ENCODE results near the gene GPNMB.

GPNMB gene

DNA sequence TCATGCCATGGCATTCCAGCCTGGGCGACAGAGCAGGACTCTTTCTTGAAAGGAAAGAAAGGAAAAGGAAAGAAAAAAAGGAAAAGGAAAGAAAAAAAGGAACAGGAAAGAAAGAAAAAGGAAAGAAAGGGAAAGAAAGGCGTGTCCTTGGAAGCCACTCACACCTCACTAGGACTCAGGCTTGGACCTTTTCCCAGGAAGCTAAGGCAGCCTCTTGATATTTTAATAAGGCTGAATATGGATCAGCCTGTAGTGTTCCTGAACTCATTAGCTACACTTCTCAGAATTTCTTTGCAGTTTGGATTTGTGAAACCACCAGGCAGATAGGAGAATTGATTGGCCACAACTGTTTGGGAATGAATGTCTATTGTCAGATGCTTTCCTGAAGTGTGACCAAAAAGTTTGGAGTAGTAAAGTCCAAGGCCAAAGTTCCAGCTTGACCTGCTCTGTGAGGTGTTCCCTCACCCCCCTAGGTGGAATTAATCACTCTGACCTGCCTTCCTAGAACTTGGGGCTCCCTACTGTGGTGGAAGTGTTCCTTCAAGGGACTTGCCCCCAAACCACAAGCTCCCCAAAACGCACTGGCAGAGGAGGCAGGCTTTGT is 45.5 kb downstream of the GPNMB start:
- TF ChIP-seq ZFX (IDR thresholded peaks at IDR 0.05) = no peak
- TF ChIP-seq, protein P1, sequence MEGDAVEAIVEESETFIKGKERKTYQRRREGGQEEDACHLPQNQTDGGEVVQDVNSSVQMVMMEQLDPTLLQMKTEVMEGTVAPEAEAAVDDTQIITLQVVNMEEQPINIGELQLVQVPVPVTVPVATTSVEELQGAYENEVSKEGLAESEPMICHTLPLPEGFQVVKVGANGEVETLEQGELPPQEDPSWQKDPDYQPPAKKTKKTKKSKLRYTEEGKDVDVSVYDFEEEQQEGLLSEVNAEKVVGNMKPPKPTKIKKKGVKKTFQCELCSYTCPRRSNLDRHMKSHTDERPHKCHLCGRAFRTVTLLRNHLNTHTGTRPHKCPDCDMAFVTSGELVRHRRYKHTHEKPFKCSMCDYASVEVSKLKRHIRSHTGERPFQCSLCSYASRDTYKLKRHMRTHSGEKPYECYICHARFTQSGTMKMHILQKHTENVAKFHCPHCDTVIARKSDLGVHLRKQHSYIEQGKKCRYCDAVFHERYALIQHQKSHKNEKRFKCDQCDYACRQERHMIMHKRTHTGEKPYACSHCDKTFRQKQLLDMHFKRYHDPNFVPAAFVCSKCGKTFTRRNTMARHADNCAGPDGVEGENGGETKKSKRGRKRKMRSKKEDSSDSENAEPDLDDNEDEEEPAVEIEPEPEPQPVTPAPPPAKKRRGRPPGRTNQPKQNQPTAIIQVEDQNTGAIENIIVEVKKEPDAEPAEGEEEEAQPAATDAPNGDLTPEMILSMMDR (conservative IDR thresholded peaks at IDR 0.05) = no peak
- H3K27ac ChIP-seq = no peak overlapping the region

DNA sequence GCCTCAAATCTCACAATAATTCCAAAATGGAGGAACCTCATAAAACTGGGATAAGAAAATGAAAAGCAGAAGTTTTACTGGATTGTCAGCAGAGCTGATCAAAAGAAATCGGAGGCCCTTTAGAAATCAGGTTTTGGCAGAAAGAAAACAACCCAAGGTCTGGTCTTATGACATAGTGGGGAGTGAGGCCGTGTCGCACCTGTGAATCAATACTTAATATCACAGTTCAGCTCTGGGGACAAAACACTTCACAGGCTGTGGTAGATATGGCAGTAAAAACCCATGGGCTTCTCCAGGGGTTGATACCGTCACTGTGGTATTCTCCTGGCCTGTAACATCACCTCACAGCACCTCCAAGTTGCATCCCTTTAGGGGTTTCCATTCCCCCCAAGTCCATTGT is 46.0 kb downstream of the GPNMB start:
- TF ChIP-seq ZFX (IDR thresholded peaks at IDR 0.05) = no peak
- TF ChIP-seq, protein P1 (conservative IDR thresholded peaks at IDR 0.05) = no peak
- no peak overlapping the region for H3K27ac ChIP-seq

DNA sequence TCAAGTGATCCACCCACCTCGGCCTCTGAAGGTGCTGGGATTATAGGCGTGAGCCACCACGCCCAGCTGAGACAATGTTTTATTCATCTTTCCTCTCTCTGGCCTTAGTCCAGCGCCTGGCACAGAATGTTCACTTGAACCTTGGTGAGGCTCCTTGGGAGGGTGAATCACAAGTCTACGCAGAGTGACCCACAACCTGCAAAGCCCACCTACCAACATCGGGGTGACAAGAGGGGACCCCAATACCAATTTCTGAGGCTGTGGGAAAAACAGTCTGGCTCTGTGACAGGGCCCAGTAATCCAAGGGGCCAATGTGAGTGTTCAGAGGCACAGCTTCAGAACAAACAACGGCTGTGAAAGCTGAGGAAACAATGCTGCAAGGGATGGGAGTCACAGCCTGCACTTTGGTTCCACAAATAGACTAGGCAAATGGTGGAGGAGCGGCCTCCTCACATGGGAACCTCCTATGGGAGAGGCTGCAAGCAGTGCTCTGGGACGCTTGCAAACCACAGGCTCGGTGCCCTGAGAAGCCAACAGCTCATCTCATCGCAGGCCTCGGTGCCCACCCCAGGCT is 47.0 kb downstream of the GPNMB start:
- H3K27ac ChIP-seq = no peak overlapping the region
- TF ChIP-seq, protein P1 (conservative IDR thresholded peaks at IDR 0.05) = no peak
- TF ChIP-seq ZFX (IDR thresholded peaks at IDR 0.05) = no peak

DNA sequence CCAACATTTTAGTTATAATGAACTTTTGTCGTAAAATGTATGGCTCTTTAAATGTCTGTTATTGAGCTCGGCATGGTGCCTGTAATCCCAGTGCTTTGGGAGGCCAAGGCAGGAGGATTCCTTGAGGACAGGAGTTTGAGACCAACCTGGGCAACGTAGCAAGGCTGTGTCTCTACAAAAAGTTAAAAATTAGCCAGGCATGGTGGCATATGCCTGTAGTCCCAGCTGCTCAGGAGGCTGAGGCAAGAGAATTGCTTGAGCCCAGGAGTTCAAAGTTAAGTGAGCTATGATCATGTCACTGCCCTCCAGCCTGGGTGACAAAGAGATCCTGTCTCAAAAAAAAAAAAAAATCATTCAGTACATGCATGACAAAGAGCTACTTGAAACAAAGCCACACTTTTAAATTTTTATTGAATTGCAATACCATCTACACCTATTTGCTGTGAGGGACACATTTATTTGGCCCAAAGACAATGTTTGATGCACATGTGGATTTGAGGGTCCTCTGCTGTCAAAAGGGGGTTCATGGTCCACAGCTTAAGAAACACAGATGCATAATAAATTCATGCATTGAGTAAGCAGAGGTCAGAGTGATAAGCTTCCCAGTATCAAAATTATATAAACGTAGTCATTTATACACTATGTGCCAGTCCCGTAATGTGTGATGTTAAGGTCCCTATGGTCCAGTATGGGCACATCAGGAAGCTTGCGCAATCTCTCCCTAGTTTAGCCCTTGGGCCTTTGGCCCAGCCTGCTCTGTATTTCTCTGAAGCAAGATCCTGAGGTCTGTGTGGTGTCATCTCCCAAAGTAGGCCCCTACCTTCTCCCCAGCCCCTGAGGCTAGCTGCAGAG is 48.2 kb downstream of the GPNMB start:
- H3K27ac ChIP-seq = no peak overlapping the region

DNA sequence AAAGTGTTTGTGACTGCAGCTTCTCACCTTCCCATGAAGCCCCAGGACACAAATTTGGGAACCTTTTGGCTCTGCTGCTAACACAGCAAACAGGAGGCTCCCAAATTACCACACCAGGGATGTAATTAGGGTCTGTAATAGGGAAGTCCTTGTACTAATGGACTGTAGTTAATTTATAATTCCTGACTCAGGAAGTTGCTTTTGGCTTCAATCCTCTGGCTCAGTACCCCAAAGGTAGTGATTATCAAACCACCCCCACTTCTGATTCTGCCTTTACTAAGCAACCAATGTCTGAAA is 48.8 kb downstream of the GPNMB start:
- H3K27ac ChIP-seq = no peak overlapping the region
- no peak for TF ChIP-seq ZFX (IDR thresholded peaks at IDR 0.05)
- TF ChIP-seq, protein P1 (conservative IDR thresholded peaks at IDR 0.05) = no peak

More for the DNA sequence above, 48.2 kb downstream of the GPNMB start:
- no peak for TF ChIP-seq ZFX (IDR thresholded peaks at IDR 0.05)
- TF ChIP-seq, protein P1 (conservative IDR thresholded peaks at IDR 0.05) = no peak

DNA sequence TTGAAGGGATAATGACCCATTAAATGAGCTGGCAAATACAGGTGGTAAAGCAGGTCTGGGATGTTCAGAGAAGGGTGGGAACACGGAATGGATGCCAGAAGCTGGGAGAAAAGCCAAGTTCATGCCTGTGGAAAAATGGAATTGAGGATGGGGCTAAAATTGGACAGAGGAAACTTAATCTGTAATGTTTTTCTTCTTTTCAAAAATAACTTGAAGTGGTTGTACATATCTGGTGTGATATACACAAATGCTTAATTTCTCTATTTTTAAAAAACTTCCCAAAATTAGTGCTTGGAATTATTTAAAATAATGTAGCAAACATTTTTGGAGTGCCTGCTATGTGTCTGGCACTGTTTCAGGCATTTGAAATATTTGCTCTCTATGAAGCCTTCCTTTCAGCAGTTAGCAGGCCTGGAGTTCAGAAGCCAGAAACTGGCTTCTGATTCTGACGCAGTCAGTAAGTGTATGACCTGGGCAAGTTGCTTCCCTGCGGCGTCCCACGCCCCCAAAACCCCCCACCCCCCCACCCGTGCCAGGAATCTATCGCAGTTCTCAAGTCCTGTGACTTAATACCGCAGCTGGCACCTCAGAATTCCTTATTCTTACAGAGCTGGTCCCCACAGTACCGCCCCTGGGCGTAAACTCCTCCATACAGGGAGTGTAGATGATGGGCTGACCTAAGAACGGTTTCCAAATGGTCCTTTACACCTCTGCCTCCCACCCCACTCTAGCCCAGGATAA is 51.7 kb downstream of the GPNMB start:
- TF ChIP-seq, protein P1 (conservative IDR thresholded peaks at IDR 0.05) = no peak
- no peak for TF ChIP-seq ZFX (IDR thresholded peaks at IDR 0.05)
- H3K27ac ChIP-seq = peak overlapping the region; percentile 82; the same call in 1 of the 2 replicates
